ENCODE measurements around the gene CAMSAP1.
"Not testable (repeated sequence)": the region's sequence is repeated elsewhere in the genome, so short reads cannot be mapped to it uniquely, and the experiment has no call there.

CAMSAP1 gene

GRCh38 chr9:135920256-135920930 lies 13.0 kb upstream of the CAMSAP1 start:
- no peak for DNase-seq

DNA sequence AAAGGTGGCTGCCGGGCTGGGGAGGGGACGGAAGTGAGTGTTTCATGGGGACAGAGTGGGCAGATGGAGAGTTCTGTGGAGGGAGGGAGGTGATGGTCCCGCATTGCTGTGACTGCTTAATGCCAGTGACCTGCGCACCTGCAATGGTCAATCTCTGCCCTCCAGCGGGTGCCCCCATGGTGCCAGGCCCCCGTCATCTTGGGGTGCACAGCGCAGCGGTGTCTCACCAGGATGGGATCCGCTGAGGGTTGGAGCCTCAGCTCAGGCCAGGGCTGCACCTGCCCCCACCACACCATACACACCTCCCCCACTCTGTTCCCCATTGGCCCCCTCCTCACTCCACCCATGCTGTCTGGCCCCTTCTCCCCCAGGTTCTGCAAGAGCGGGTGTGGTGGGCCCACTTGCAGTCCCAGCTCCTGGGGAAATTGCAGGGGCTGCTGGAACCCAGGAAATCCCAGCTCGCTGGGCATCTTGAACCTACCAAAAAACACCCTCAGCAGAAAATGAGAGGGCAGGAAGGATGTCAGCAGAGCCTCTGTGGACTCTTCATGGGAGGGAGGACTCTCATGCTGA lies 12.1 kb upstream of the CAMSAP1 start:
- no peak for DNase-seq

GRCh38 chr9:135916227-135916626 lies 8.9 kb upstream of the CAMSAP1 start:
- not testable (repeated sequence) for DNase-seq

GRCh38 chr9:135914921-135915320 lies 7.6 kb upstream of the CAMSAP1 start:
- no peak for DNase-seq

DNA sequence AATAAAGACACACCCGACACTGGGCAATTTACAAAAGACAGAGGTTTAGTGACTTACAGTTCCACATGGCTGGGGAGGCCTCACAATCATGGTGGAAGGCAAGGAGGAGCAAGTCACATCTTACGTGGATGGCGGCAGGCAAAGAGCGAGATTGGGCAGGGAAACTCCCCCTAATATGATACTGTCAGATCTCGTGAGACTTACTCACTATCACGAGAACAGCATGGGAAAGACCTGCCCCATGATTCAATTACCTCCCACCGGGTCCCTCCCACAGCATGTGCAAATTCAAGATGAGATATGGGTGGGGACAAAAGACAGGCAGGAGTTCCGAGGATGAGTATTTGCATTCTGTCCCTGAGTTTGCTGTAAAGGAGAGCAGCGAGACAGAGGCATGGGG lies 3.9 kb upstream of the CAMSAP1 start:
- DNase-seq: not testable (repeated sequence)

GRCh38 chr9:135910757-135911156 lies 3.4 kb upstream of the CAMSAP1 start:
- DNase-seq: no peak

DNA sequence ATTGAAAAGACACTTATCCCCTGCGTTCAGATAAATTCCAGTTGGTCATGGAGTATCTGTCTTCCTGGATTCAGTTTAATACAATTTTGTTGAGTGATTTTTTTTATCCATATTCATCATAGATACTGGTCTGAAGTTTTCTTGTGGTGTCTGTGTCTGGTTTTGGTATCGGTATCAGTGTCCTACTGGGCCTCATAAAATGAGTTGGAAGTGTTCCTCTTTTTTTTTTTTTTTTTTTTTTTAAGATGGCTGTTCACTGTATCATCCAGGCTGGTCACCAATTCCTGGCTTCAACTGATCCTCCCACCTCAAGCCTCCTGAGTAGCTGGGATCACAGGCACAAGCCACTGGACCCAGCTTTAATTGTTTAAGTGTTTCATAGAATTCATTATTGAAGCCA lies 2.9 kb upstream of the CAMSAP1 start:
- DNase-seq: no peak

- DNase-seq: no peak
Observed at GRCh38 chr9:135909371-135909770, 2.0 kb upstream of the CAMSAP1 start.

GRCh38 chr9:135908754-135909204 lies 1.4 kb upstream of the CAMSAP1 start:
- DNase-seq: no peak

GRCh38 chr9:135908093-135908753 lies 877 bp upstream of the CAMSAP1 start:
- DNase-seq: no peak

DNA sequence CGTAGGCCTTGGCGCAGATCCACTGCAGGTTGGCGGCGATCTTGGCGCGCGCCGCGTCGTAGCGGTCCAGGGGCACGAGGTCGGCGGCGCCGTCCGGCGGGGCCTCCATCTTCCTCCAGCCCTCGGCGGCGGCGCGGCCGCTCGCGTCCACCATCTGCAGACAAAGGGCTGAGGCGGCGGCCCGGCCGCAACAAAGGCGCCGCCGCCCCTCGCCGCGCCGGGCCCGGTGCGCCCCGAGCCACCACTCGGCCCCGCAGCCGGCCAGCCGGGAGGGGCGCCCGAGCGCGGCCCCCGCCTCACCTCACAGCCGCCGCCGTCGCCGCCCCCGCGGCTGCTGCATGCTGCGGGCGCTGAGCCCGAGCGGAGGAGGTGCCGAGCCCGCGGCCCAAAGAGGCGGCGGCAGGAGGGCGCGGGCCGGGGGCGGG lies 328 bp downstream of the CAMSAP1 start:
- no peak for DNase-seq

- DNase-seq: no peak
Observed at GRCh38 chr9:135906291-135907005, 898 bp downstream of the CAMSAP1 start.

DNA sequence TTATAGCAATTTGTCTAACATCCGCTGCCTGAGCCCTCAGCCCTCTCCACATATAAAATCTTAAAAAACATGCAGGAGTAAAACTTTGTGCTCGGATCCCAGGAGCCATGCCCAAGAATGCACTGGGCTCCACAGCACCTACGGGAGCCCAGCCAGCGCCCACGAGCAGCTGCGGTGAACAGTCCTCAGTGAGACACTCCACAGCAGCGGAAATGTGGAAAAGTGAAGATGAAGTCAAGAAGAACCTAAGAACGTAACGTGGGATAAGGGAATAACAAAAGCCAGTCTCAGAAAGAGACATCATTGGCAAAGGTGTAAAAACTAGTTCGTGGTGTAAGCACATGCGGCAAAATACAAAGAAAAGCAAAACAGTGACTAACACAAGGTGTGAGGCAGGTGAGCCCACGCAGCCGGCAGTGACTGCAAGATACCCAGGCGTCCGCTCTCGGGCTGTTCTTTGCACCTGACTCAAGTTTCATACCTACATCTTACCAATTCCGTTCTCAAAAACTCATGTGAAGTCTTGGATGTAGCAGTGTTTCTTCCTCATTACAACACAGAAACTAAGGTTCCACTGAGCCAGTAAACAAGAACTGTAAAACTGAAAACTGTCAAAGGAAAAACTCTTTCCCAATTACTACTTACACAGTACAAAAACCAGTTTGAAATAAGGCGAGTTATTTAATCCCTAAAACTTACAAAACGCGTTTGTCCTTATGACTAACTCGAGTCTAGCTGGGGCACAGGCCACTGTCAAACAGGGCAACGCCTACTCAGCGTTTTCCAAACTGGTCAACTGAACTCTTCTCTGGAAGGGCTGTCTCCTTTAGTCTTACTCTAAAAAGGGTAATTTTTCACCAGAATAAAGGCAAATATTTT lies 1.7 kb downstream of the CAMSAP1 start:
- DNase-seq: no peak

DNA sequence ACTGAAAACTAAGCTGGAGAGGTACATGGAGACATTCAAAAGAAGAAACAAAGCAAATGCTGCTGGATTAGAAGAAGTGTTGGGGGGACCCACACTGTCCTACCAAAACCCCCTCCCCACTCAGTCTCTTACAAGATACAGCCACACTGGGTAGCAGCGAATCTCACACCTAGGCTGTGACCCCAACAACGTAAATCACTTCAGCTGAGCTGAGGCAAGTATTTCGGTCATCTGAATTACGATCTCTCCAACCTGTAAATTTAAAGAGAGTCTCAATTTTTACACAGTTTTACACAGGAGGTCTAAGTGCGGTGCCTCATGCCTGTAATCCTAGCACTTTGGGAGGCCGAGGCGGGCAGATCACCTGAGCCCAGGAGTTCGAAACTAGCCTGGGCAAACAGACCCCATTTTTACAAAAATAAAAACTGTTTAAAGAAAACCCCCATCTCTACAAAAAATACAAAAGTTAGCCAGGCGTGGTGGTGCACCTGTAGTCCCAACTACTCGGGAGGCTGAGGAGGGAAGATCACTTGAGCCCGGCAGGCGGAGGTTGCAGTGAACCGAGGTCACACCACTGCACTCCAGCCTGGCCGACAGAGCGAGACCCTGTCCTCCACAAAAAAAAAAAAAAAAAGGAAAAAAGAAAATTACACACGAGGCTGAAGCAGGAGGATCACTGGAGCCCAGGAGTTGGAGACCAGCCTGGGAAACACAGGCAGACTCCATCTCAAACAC lies 3.4 kb downstream of the CAMSAP1 start:
- DNase-seq: no peak

DNA sequence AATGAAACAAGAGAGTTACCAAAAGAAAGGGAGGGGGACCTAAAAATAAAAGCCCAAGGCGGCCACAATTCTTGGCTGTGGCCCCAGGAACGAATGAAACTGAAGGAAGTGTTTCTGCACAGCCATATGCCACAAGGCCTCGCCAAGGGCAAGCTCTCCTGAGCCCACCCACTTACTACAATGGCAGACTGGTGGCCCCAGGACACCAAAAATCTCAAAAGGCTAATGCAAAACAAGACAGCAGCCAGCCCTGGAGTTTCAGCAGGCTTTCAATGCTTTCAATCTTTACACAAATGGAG lies 4.0 kb downstream of the CAMSAP1 start:
- DNase-seq: no peak

DNA sequence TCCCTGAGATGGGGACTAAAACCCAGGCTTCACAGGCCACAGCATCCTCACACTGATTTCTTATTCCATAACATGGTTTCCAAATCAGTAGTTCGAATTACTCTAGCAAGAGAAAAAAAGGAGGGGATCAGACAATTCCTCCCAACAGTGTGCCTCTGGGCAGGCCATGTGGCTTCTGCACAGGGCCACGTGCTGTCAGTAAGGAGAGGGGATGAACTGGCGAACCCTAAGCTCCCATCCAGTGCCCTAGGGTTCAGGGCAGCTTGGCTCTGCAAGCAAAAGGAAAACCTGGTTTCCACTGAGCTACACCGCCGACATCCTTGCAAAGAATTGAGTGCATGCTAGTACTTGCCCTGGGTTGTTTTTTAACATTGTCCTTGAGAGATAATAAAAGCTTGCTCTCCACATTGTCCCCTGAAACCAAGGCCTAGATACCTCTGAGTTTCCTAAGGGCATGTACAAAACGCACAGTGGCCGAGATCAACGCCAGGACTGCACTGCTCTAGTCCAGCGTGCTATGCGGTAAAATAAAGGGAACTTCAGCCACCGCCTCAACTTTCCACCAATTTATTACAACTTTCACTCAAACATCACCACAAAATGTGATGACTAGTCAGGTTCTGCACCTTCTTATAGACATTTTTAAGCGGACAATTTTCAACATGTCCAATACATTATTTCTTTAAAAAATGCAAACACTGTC lies 4.5 kb downstream of the CAMSAP1 start:
- DNase-seq: no peak

GRCh38 chr9:135901826-135902225 lies 5.5 kb downstream of the CAMSAP1 start:
- DNase-seq: no peak

GRCh38 chr9:135901031-135901758 lies 6.2 kb downstream of the CAMSAP1 start:
- no peak for DNase-seq

- DNase-seq: no peak
Observed at GRCh38 chr9:135898634-135899407, 8.5 kb downstream of the CAMSAP1 start.

DNA sequence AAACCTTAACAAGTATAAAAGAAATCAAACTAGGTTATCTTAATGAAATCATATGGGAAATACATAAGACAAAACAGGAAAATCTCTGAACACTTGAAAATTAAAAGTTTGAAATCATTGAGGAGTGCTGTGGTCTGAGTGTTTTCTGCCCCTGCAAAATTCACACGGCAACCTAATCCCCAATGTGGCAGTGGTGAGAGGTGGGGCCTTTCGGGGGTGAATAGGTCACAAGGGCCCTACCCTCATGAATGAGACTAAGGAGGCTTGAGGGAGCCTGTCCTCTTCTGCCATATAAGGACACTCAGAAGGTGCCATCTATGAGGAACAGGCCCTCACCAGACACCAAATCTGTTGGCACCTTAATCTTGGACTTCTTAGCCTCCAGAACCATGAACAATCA lies 10.7 kb downstream of the CAMSAP1 start:
- no peak for DNase-seq

Data from NCI-H1048 (cell line).